ENCODE results near the gene ZMYND8.
A peak's percentile ranks its signal among the peaks of the same experiment; 100 is the strongest.
"Not testable (repeated sequence)": the region's sequence is repeated elsewhere in the genome, so short reads cannot be mapped to it uniquely, and the experiment has no call there.

The ZMYND8 gene

GRCh38 chr20:47379433-47380150 lies 23.1 kb upstream of the ZMYND8 start:
- H3K4me3 ChIP-seq (replicated peaks; ENCODE audit: low read depth, low read length) = no peak overlapping the region
- DNase-seq (ENCODE audit: low read depth) = peak; percentile 97
- TF ChIP-seq CTCF (IDR thresholded peaks at IDR 0.05; ENCODE audit: low read length, missing control alignments) = no peak

DNA sequence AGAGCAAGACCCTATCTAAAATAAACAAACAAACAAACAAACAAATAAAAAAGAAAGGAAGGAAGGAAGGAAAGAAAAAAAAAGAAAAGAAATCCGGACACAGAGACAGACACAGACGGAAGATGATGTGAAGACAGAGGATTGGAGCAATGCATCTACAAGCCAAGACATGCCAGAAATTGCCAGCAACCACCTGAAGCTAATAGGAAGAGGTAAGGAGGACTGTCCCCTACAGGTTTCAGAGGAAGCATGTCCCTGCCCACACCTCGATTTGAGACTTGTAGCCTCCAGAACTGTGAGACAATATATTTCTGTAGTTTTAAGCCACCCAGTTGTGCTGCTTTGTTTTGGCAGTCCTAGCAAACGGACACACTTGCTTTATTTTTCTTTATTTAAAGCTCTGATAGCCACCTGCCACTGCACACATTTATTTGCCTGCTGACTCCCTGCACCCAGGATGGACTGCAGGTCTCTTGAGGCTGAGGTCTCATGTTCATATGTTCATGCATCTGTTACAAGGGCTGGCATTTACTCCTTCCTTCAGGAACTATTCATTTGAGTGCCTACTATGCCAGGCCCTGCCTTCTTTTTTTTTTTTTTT lies 20.7 kb upstream of the ZMYND8 start:
- no peak for DNase-seq (ENCODE audit: low read depth)
- TF ChIP-seq CTCF (IDR thresholded peaks at IDR 0.05; ENCODE audit: low read length, missing control alignments) = no peak
- no peak overlapping the region for H3K4me3 ChIP-seq (replicated peaks; ENCODE audit: low read depth, low read length)

GRCh38 chr20:47376096-47376643 lies 19.7 kb upstream of the ZMYND8 start:
- not testable (repeated sequence) for DNase-seq (ENCODE audit: low read depth); H3K4me3 ChIP-seq (replicated peaks; ENCODE audit: low read depth, low read length)

GRCh38 chr20:47374121-47374520 lies 17.6 kb upstream of the ZMYND8 start:
- not testable (repeated sequence) for DNase-seq (ENCODE audit: low read depth); H3K4me3 ChIP-seq (replicated peaks; ENCODE audit: low read depth, low read length)

GRCh38 chr20:47373206-47373733 lies 16.8 kb upstream of the ZMYND8 start:
- DNase-seq (ENCODE audit: low read depth) = no peak
- no peak overlapping the region for H3K4me3 ChIP-seq (replicated peaks; ENCODE audit: low read depth, low read length)
- no peak for TF ChIP-seq CTCF (IDR thresholded peaks at IDR 0.05; ENCODE audit: low read length, missing control alignments)

GRCh38 chr20:47370850-47371782 lies 14.6 kb upstream of the ZMYND8 start:
- no peak overlapping the region for H3K4me3 ChIP-seq (replicated peaks; ENCODE audit: low read depth, low read length)
- no peak for DNase-seq (ENCODE audit: low read depth)
- TF ChIP-seq CTCF (IDR thresholded peaks at IDR 0.05; ENCODE audit: low read length, missing control alignments) = no peak

DNA sequence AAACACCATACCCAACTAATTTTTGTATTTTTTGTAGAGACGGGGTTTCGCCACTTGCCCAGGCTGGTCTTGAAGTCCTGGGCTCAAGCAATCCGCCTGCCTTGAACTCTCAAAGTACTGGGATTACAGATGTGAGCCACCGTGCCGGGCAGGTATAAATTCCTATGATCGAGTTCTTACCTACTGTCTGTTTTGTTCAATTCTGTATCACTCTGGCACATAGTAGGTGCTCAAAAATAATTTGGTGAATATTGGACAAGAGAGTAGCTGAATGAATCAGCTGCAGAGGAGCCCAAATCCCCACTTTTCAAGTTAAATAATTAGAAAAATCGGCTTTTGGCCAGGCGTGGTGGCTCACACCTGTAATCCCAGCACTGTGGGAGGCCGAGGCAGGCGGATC lies 13.7 kb upstream of the ZMYND8 start:
- H3K4me3 ChIP-seq (replicated peaks; ENCODE audit: low read depth, low read length) = no peak overlapping the region
- DNase-seq (ENCODE audit: low read depth) = no peak
- TF ChIP-seq CTCF (IDR thresholded peaks at IDR 0.05; ENCODE audit: low read length, missing control alignments) = no peak
